NCI-H510A (cell line): ENCODE measurements around the gene TFCP2.
A peak's percentile ranks its signal among the peaks of the same experiment; 100 is the strongest.

Experiments
- DNase-seq: peaks from one replicate; lab custom pipeline; 2025; lab: John Stamatoyannopoulos, UW

TFCP2 gene

DNA sequence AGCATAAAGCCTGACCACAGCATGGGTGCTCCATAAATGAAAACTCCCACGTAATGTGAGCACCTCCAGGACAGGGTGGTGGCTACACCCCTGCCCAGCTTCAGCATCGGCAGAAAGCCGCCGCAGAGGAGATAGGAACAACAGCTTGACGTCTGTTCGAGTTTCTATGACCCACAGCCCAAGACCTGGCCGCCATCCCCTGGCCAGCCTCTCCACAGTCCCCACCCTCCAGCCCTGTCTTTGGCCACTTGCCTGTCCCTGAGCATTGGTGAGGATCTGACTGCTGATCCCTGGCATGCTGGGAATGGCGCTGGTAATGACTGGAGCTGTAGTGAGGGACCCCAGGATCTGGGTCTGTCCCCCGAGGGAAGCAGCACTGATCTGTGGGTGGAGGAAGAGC is 23.6 kb upstream of the TFCP2 start:
- no peak for DNase-seq

DNA sequence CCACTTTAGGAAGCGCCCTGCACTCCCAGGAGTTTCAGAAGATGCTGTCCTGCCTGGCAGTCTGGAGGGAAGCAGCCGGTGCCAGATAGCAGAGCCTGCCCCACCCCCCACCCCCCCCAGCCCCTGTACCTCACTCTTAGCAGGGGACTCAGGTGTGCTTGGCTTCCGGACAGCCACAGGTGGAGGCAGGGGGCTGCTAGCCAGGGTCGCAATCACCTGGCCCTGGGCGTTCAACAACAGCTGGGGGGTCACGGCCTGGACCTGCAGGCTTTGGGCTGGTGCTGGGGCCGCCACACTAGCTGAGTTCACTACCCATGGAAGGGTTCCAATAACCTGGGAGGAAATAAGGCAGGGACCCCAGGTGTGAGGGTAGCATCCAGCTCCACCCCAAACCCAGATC is 22.9 kb upstream of the TFCP2 start:
- DNase-seq, result no peak

DNA sequence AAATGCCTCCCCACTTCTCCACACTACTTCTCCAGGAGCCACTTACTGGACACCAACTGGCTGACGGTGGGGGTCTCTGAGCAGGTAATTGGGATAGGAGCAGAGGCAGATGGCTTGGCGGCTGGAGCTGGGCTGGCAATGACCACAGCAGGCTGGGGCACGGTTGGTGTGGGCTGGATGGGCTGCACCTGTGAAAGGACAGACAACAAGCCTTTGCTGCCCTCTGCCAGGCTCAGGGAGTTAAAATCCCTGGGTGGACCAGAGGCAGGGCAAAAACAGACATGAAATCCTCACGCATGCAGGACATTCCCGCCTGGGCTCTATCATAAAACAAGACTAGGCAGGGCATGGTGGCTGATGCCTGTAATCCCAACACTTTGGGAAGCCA is 19.3 kb upstream of the TFCP2 start:
- no peak for DNase-seq

DNA sequence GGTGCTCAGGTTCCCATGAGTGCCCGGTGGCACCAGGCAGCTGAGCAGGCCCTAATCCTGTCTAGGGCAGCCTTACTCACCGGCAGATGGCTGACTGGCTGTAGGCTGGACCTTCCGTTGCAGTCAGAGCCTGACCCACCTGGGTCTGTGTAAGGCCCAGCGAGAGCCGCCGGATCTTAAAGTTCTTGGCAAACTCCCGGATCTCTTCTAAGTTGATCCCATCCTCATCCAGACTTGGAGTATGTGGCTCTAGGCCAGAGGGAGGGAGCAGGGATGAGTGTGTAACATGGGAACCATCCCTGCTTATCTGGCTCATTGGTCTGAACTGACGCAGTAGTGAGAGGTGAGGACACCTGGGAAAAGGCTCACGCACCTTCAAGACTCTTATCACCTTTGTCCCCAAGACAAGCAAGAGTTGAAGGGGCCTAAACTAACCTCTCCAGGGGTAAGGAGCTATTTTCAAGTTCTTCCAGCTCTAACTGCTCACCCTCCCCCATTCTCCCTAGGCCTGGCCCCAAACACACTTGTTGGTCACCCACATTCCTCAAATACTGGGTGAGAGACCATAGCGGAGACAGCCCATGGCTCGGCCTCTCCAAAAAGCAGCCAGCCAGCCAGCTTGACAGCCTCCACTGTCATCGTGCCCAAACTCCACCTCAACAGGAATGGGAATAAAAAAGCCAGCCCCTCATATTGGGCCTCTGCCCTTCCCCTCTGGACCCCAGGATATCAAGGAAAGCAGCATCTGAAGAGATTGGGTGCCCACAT is 18.8 kb upstream of the TFCP2 start:
- no peak for DNase-seq

DNA sequence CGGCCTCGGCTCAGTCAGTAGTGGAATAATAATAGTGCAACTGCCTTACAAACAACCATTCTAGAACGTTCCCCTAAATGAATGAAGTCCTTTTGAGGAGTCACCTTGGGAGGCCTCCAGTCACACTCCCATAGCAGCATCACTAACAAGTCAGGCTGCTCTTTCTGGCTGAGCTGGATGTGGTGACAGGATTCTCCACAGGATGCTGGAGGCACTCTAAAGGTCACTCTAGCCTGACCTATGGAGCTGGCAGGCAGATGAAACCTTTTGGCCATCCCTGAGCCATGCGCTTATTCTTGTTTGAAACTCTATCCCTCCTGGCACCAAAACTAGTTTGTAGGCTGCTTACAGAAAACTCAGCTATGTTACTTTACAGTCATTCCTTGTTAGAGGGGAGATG is 17.9 kb upstream of the TFCP2 start:
- DNase-seq, result no peak

DNA sequence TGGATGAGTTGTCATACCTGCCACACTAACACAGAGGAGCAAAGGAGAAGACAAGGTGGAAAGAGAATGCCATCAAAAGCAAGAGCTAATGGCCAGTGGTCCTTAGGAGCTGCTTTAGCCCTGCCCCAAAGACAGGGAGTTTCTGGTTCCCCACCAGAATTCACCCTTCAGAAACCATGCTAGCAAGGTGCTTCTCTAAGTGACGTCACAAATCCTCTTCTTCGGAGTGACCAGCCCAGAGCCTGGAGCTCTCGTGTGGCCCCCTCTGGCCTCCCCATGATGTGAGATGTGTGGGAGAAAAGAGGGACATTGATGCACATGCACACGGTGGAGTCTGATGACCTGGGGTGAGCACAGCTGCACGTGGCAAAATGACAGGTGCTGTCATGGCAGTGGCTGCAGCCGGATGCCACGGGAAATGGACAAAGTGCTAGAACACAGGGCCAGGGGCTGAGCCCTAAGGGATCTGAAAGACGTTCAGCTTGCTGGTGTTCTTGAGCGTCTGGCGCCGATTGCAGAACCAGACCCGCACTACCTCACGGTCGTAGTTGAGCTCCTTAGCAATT is 16.9 kb upstream of the TFCP2 start:
- no peak for DNase-seq

DNA sequence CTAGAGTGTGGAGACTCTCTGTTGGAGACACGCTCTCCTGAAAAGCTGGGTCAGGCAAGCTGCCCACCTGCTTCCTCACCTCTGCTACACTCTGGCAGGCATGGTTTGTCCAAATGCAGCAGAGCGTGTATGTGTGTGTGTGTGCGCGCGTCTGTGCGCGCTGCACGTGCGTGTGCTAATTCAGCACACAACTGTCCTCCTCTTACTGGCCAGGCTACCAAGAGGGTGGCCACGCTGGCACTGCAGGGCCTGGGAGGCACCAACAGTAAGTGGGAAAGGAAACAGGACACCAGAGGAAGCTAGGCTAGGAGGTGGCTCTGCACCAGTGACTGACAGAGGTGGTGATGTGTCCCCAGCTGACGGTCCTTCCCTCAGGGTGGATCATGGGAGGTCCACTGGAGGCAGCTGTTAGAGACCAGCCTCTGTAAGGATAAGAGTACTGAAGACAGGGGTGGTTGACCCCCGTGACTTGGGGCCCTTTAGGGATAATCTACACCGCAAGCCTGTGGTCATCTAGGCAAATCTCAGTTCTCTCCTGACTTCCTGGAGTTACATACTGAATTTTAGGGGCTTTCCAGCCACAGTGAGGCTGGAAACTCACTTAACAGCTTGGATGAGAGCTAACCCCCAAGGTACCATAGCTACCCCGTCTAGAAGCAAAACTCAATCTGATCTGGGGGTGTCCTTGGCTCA is 15.6 kb upstream of the TFCP2 start:
- DNase-seq, result no peak

DNA sequence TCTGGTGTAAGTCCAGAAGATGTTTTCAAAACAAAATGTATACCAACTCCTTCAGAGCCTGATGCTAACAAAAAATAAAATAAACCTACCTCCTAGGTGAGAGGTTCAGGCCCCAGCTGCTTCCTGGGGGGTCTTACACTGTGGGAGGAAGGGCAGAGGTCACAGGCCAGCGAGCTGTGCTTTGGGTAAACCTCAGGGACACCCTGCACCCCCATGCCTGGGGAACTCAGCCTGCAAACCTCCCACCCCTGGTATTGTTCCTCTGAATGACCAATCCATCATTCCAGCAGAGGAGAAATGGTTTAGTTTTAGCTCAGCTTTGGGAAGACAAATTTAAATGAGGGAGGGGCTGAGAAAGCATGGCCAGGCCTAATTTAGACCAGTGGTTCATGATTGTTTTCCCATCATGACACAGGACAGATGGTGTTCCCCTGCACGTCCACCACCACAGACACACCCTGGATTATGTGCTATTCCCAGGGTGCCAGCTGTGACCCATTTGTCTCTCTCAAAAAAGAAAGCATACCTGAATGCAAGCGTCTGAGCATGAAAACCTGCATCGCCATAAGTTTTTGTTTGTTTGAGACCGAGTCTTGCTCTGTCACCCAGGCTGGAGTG is 14.5 kb upstream of the TFCP2 start:
- no peak for DNase-seq

DNA sequence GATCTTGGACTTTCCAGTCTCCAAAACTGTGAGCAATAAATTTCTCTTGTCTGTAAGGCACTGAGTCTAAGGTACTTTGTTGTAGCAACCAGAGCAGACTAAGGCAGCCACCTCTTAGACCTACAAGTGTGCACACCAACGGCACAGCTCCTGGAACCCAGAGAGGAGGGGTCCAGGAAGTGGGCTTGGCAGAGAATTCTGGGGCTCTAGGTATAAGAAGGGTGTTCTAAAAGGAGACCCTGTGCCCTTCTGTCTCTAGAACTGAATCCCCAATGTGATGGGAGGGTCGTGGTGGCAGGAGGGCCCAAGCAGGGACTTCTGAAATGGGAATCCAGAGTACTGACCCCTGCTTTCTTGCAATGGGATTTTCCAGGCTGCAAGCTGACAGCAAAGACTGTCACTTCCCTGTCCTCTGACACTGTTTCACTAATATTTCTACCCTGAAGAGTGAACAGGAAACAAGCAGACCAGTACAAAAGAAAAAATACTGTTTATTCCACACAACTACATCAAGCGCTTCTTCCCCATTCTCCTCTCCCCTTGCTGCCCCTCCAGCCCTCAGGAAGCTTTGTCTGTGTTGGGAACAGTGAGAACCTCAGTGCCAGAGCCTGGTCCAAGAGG is 13.6 kb upstream of the TFCP2 start:
- DNase-seq, result no peak

DNA sequence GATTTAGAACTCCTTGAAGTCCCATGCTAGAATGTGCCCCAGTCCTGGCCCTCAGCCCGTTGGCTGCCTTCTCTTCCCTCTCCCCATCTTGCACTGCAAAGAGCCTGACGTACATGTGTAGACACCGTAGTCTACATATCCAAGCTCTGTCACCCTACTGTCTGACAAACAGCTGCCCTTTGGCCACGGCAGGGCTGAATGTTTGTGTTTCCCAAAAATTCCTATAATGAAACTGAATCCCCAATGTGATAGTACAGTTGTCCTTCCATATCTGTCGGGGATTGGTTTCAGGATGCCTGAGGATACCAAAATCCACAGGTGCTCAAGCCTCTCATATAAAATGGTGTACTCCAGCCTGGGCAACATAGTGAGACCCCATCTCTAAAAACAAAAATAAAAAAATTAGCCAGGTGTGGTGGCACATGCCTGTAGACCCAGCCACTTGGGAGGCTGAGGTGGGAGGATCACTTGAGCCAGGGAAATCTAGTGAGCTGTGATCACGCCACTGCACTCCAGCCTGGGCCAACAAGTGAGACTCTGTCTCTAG is 12.3 kb upstream of the TFCP2 start:
- DNase-seq, result no peak

DNA sequence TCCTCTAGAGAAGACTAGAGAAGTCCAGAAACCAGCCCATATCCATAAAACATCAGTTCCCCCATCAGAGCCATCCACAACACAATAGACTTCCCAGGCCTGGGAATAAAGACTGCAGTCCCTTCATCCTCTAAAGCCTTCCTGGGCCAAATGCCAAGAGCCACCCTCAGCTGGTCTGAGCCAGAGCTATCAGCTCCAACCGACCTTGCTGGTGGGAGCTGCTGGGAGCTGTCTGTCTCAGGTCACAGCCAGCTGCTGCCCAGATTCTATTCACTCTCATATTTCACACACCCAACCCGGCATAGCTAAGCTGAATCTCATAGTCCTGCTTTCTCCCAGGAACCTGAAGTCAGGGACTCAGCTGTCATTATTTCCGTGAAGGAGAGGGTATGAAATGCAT is 10.9 kb upstream of the TFCP2 start:
- DNase-seq, result peak; percentile 44

DNA sequence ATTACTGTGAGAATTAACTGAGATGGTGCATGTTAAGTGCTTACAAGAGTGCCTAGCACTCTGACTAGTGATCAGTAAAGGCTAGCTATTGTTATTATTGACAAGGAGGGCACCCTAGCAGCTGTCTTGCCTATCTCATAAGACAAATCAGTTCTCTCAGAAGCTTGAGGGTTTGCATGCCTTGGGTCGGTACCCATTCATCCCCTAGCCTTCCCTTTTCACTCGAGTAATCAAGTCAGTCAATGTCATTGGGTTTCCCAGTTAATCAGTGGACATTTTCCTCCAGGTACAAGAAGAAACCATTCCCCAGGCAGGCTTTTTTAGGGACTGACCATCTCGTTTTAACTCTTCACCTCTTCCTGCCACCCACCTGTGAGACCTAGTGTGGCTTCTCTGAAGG is 10.4 kb upstream of the TFCP2 start:
- DNase-seq, result no peak

DNA sequence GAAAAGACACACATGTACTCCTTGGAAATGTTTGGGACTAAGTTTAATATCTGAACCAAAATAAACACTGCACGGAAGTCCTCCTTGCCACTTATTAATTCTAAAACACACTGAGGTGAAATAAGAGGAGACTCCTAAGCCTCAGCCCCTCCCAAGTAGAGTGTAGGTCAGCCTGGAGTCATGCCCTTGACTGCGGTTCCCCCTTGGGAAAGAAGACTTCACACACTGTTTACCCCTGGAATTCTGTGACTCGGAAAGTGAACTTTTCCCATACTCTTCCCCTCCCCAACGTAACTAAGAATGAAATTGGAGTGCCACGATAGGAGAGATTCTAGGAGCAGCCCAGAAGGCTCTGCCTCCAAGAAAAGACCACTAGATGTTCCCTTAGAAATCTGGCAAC is 8.6 kb upstream of the TFCP2 start:
- DNase-seq, result no peak

DNA sequence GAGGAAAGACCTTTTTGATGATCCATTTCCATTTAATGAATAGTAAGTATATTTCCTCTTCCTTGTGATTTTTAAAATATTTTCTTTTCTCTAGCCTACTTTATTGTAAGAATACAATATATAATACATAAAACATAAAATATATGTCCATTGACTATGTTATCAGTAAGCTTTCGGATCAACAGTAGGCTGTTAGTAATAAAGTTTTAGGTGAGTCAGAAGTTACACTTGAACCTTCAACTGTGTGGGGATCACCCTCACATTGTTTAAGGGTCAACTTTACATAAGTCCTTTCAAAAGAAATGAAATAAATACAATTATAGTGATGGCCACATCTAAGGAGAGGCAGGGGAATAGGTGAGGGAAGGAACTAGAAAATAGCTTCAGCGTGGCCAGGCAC is 5.0 kb upstream of the TFCP2 start:
- DNase-seq, result no peak

DNA sequence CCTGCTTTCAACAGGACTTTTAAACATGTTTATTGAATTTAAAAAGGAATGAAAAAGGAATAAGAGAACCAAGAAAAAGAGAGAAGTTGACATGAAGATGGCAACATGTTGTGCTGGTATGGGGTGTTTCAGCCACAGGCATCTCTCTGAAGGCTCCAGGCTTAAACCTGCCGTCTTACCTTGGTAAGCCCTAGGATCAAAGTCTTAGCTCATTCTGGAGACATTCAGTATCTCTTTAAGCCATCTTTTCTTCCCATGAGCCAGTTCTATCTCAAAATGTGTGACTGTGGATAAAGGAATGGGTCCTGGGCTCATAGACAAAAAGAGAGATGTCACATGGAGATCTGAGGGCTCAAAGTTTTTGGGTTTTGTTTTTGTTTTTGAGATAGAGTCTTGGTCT is 1.6 kb upstream of the TFCP2 start:
- DNase-seq, result no peak

DNA sequence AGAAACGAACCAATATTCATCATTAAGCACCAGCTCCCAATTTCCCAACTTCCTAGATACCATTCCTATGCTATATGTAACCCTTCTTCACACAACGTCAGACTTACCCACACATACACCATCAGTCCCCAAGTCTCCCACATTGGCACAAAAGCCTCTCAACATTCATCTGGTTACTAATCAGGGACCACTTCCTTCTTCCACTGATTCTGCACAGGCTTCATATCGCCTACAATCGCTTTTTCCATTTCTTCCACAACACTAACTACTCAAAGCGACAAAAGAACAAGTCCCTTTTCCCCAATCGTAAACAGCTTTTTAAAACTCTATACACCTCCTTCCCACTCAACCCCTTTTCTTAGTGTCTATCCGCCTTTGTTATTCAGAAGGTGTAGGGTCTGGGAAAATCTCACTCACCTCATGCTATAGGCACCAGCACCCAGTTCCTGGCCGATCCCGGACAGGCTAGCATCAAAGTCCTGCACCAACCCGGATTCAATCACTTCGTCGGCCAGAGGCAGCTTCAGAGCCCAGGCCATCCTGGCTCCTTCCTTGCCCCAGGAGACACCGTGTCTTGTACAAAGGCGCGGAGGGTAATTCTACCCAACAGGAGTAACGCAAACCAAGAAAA is 936 bp downstream of the TFCP2 start:
- no peak for DNase-seq

DNA sequence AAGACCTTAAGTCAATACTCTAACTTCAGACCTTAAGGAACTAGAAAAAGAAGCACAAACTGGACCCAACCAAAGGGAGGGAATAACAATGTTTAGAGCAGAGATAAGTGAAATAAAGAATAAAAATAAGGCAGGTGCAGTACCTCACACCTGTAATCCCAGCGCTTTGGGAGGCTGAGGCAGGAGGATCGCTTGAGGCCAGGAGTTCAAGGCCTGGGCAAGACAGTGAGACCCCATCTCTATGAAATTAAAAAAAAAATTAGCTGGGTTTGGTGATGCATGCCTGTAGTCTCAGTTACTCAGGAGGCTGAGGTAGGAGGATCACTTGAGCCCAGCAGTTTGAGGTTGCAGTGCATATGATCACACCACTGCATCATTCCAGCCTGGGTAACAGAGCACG is 9.1 kb downstream of the TFCP2 start:
- no peak for DNase-seq

DNA sequence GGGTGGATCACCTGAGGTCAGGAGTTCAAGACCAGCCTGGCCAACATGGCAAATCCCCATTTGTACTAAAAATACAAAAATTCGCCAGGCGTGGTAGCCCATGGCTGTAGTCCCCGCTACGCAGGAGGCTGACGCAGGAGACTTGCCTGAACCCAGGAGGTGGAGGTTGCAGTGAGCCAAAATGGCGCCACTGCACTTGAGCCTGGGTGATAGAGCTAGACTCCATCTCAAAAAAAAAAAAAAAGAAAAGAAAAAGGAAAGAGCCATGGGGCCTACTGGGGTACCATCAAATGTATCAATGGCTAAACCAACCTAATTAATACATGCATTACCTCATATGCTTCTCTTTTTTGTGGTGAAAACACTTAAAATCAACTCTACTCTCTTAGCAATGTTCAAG is 10.7 kb downstream of the TFCP2 start:
- no peak for DNase-seq

DNA sequence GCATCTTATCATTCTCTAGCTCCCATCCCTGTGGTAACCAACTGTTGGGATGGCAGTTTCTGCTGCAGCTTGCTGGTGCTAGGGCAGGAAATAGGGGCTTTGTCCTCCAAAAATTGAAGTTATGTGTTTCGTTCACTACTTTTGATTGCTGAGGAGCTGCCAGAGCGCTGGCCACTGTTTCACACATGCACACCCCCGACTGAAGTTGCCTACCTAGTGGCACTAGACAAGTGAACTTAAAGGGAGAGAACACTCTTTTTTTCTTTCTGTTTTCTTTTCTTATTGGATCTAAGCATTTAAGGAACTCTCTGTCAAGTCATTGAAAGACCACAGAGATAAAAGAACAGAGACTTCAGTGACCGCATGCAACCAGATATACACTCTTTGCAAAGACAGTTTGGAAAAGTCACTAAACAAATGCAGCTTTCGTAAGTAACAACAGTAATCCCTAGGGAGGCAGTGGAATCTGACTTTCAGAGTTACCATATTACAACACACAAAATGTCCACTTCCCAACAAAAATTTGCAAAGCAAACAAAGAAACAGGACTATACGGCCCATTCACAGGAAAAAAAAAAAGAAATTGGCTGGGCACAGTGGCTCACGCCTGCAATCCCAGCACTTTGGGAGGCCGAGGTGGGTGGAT is 12.0 kb downstream of the TFCP2 start:
- DNase-seq, result no peak

DNA sequence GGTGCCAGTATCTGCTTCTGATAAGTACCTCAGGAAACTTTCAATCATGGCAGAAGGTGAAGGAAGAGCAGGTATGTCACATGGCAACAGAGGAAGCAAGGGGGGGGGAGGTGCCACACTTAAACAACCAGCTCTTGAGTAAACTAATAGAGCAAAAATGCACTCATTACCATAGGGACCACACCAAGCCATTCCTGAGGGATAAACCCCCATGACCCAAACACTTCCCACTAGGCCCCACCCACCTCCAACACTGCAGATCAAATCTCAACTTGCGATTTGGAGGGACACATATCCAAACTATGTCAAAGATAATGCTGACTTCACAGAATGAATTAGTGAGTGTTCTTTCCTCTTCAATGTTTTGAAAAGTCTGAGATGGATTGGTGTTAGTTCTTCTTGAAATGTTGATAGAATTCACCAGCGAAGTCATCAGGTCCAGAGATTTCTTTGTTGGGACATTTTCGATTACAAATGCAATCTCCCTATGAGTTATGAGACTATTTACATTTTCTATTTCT is 16.6 kb downstream of the TFCP2 start:
- DNase-seq, result no peak

DNA sequence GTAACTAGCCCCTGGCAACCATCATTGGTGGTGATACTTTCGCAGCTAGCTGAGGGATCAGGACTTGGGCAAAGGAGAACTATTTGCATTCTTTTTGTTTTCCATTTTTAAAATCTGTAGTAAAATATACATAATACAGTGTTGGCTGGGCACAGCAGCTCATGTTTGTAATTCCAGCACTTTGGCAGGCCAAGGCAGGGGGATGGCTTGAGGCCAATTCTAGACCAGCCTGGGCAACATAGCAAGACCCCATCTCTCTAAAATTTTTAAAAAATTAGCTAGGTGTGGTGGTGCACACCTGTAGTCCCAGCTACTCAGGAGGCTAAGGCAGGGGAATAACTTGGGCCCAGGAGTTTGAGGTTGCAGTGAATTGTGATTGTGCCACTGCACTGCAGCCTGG is 20.0 kb downstream of the TFCP2 start:
- no peak for DNase-seq
